HG03520 (cell line): ENCODE measurements around the gene BMP2.

ENCODE experiments used
- ATAC-seq: cut with Tn5 transposase; IDR thresholded peaks from one replicate; pipeline ENCODE4 v1.9.1; 2021; ENCODE audit warnings: mild to moderate bottlenecking, moderate library complexity; ENCODE audit not compliant: unreplicated experiment

The BMP2 gene

DNA sequence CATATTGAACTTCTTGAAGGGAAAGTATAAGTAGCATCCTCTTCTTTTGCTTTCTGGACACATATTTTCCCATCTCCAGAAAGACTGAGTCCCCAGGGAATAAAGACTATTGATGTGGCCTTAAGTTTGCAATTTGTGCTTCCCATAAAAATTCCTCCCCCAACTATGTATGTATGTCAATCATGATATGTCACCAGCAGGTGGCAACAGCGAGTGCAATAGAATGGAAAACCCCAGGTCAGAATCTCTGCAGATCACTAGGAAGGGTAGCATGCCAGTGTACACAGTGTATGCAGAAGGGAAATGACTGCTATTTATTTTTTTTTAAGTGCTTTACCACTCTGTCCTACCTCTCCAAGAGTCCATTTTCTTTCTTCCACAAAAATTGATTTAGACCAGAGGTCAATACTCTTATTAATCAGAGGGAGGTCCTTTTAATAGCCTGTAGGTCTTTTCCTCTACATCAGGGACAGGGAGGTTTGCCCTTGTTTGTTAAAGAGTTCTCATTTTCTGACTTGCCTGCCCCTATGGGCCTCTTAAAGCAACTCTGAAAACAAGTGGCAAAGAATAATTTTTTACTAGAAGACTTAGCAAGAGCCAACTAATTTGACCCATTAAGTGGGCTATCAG, 61.4 kb downstream of the BMP2 start:
- peak; percentile 87 for ATAC-seq

DNA sequence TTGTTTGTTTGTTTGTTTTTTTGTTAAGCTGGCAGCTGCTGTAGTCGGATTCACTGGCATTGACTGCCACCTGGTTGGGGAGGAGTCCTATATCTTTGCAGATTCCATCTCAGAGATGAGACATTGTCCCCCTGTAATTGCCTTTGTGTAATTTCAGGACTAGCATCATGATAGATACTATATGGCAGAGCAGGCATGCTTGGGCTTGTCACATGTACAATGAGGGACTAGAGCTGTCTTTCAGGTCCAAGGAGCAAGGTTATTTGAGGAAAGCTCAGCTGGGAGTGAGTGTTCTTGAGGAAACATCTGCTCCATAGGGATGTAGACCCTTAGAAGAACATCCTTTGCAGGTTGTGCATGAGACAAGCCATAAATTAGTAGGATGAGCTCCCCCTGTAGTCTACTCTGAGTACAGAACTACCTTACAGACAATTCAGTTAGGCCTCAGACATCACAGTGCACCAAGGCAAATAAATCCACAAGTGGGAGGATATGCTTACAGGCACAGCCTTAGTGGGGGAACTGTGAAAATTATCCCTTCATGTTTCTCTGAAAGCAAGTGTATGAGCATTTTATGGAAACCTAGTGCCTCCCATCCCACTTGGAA, 62.1 kb downstream of the BMP2 start:
- no peak for ATAC-seq
